Cardiac fibroblast (primary cell): ENCODE data around the gene OPCML.

ENCODE experiments used
- DNase-seq, 2 donors: peaks; one replicate each; pipeline versions ENCODE4 v3.0.0 to v3.0.0-alpha.2; 2010; ENCODE audit warnings: low read depth in 2 of 2
- H3K4me3 ChIP-seq, 2 donors: replicated peaks in 1 of 2; 1 replicate in 1 of 2; 2 replicates in 1 of 2; pipeline ENCODE4 v1.5.1; 2011; ENCODE audit warnings: low read depth in 2 of 2, low read length in 2 of 2, mild to moderate bottlenecking in 2 of 2, moderate library complexity in 1 of 2
- CTCF ChIP-seq: IDR thresholded peaks from one replicate; pipeline ENCODE4 v1.5.1; 2011; ENCODE audit warnings: low read depth, mild to moderate bottlenecking, low read length, inconsistent platforms

Gene OPCML

DNA sequence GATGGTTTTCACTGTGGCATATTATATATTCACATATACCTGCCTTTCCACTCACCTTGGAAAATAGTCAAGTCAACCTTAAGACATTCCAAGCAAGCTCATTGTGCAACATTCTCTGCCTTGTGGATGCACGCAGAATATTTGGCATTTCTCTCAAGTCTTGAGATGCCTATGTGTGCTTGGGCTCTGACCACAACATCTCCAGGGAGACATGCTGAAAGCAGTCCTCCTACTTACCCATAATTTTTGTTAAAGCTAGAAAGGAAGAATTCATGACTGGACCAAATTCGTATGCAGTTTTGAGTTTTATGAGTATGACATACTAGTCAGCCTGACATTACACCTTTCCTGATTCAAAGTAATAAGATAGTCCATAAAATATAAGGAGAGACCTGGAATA, 684.0 kb downstream of the OPCML start:
- DNase-seq = peak; percentile 26 to 48
- H3K4me3 ChIP-seq = no peak overlapping the region
- TF ChIP-seq CTCF = no peak

GRCh38 chr11:132846075-132846474, 686.2 kb downstream of the OPCML start:
- TF ChIP-seq CTCF = no peak
- no peak overlapping the region for H3K4me3 ChIP-seq
- no peak for DNase-seq

GRCh38 chr11:132844956-132845696, 687.2 kb downstream of the OPCML start:
- peak; percentile 76 to 82 for DNase-seq
- H3K4me3 ChIP-seq = no peak overlapping the region
- no peak for TF ChIP-seq CTCF

GRCh38 chr11:132840660-132841059, 691.6 kb downstream of the OPCML start:
- DNase-seq = no peak
- H3K4me3 ChIP-seq = no peak overlapping the region
- no peak for TF ChIP-seq CTCF

- H3K4me3 ChIP-seq = no peak overlapping the region
- DNase-seq = no peak
- no peak for TF ChIP-seq CTCF
Measured at GRCh38 chr11:132840191-132840590, 692.1 kb downstream of the OPCML start.

GRCh38 chr11:132839236-132839945, 692.9 kb downstream of the OPCML start:
- DNase-seq = no peak
- TF ChIP-seq CTCF = no peak
- no peak overlapping the region for H3K4me3 ChIP-seq
